Vagina (tissue), 2 donors: ENCODE measurements around the gene EDC3. TPM values are rescaled to one million over a fixed set of nuclear protein-coding genes. Genes with fewer than 3 reads are reported as not detected.

Experiments
- DNase-seq, 2 donors: peaks; one replicate each; pipeline ENCODE4 v3.0.0-alpha.2; 2017; ENCODE audit errors: extremely low spot score in 2 of 2
- H3K27ac ChIP-seq: fragments of 200-600 bp; sonication (generic); one replicate; pipeline ENCODE4 v1.5.1; 2019
- H3K27me3 ChIP-seq: fragments of 200-600 bp; sonication (generic); one replicate; pipeline ENCODE4 v1.5.1; 2019
- H3K36me3 ChIP-seq, 2 donors: fragments of 200-600 bp; sonication (generic); one replicate each; pipeline ENCODE4 v1.5.1; 2017 to 2019
- H3K4me1 ChIP-seq: fragments of 200-600 bp; sonication (generic); one replicate; pipeline ENCODE4 v1.5.1; 2019
- H3K4me3 ChIP-seq, 2 donors: fragments of 200-600 bp; sonication (generic); 1 replicate in 1 of 2; 2 replicates in 1 of 2; pipeline ENCODE4 v1.5.1; 2016 to 2019
- H3K9me3 ChIP-seq: fragments of 200-600 bp; sonication (generic); one replicate; pipeline ENCODE4 v1.5.1; 2019
- CTCF ChIP-seq, 3 experiments: fragments of 450-650 bp in 2 of 3; fragments of 200-600 bp in 1 of 3; sonication (generic) in 1 of 3; IDR thresholded peaks; one replicate each; pipeline ENCODE4 v1.5.1; 2017 to 2019; ENCODE audit warnings: antibody characterized with exemption in 3 of 3, mild to moderate bottlenecking in 2 of 3, moderate library complexity in 2 of 3
- POLR2A ChIP-seq, 2 donors: fragments of 450-650 bp; IDR thresholded peaks; one replicate each; pipeline ENCODE4 v1.6.1; 2017; ENCODE audit warnings: antibody characterized with exemption in 2 of 2, mild to moderate bottlenecking in 2 of 2, moderate library complexity in 2 of 2
- POLR2AphosphoS5 ChIP-seq, 2 donors: sonication (generic); formaldehyde crosslinking; IDR thresholded peaks; one replicate each; pipeline ENCODE4 v1.9.0; 2017; ENCODE audit warnings: antibody characterized with exemption in 2 of 2, mild to moderate bottlenecking in 2 of 2, low read depth in 1 of 2; ENCODE audit not compliant: insufficient read depth in 1 of 2
- intact Hi-C: fragments of 100-400 bp; cut with DNase I; formaldehyde crosslinking; loops from one replicate; pipeline ENCODE4 v1.15.1; 2023
- total RNA-seq: library from RNA; depleted of rRNA; stranded (reverse); fragments of >200 nt; gene quantifications from one replicate; pipeline ENCODE4 v1.2.3, GENCODE V29; 2016

The EDC3 gene
- total RNA-seq, 1 donor from 2014 or later, result 23.8 TPM

- Histone ChIP-seq H3K4me1 (no peaks in the 10 kb centered on the region), H3K36me3 (peaks cover 0 to 5% of the 10 kb centered on the region in 2 donors), H3K9me3 (no peaks in the 10 kb centered on the region), H3K4me3 (no peak overlapping the region), H3K27ac (no peak overlapping the region), H3K27me3 (no peaks in the 10 kb centered on the region)
- TF ChIP-seq POLR2AphosphoS5 (IDR thresholded peaks at IDR 0.05; ENCODE audit: insufficient read depth in 1 of 2, low read depth in 1 of 2) (no peak), POLR2A (IDR thresholded peaks at IDR 0.05) (no peak), CTCF (IDR thresholded peaks at IDR 0.05) (no peak)
- DNase-seq, result no peak
- intact Hi-C loops, result no loop called here
Measured at GRCh38 chr15:74682954-74683353, 12.9 kb downstream of the EDC3 start.

DNA sequence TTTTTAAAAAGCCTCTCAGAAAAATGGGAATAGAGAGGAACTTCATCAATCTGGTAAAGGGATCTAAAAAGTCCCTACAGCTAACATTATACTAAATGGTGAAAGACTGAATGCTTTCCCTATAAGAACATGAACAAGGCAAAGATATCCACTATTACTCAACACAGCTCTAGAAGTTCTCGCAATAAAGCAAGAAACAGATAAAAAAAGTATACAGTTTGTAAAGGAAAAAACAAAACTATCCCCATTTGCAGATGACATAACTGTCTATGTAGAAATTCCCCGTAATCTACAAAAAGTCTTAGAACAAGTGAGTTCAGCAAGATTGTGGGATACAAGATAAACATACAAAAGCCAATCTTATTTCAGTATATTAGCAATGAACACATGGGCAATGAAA lies 15.4 kb downstream of the EDC3 start:
- Histone ChIP-seq H3K4me3 (no peak overlapping the region), H3K9me3 (no peaks in the 10 kb centered on the region), H3K27ac (no peak overlapping the region), H3K36me3 (peaks cover 0 to 5% of the 10 kb centered on the region in 2 donors), H3K27me3 (no peaks in the 10 kb centered on the region), H3K4me1 (no peaks in the 10 kb centered on the region)
- intact Hi-C loops, result no loop called here
- TF ChIP-seq POLR2A (IDR thresholded peaks at IDR 0.05) (no peak), CTCF (IDR thresholded peaks at IDR 0.05) (no peak), POLR2AphosphoS5 (IDR thresholded peaks at IDR 0.05; ENCODE audit: insufficient read depth in 1 of 2, low read depth in 1 of 2) (no peak)
- no peak for DNase-seq

GRCh38 chr15:74676801-74677200 lies 19.0 kb downstream of the EDC3 start:
- Histone ChIP-seq H3K36me3 (peaks cover 0 to 24% of the 10 kb centered on the region in 2 donors), H3K4me3 (no peak overlapping the region), H3K9me3 (no peaks in the 10 kb centered on the region), H3K4me1 (no peaks in the 10 kb centered on the region), H3K27me3 (no peaks in the 10 kb centered on the region), H3K27ac (no peak overlapping the region)
- intact Hi-C loops, result no loop called here
- DNase-seq, result no peak
- no peak for TF ChIP-seq CTCF (IDR thresholded peaks at IDR 0.05)
- TF ChIP-seq POLR2A (IDR thresholded peaks at IDR 0.05), result no peak
- TF ChIP-seq POLR2AphosphoS5 (IDR thresholded peaks at IDR 0.05; ENCODE audit: insufficient read depth in 1 of 2, low read depth in 1 of 2), result no peak

DNA sequence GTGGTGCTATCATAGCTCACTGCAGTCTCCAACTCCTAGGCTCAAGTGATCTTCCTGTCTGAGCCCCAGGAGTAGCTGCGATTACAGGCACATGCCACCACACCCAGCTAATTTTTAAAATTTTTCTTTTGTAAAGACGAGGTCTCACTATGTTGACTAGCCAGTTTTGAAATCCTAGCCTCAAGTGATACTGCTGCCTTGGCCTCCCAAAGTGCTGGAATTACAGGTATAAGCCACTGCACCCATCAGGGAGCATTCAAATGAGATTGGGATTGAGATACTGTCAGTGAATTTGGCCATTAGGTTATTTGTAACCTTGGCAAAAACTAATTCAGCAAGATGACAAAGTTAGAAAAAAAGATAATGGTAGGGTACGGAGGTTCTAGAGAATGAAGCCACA lies 21.7 kb downstream of the EDC3 start:
- Histone ChIP-seq H3K4me1 (no peaks in the 10 kb centered on the region), H3K27me3 (no peaks in the 10 kb centered on the region), H3K27ac (no peak overlapping the region), H3K9me3 (no peaks in the 10 kb centered on the region), H3K4me3 (no peak overlapping the region), H3K36me3 (peaks cover 0 to 37% of the 10 kb centered on the region in 2 donors)
- intact Hi-C loops, result no loop called here
- TF ChIP-seq CTCF (IDR thresholded peaks at IDR 0.05), result no peak
- no peak for TF ChIP-seq POLR2A (IDR thresholded peaks at IDR 0.05)
- no peak for TF ChIP-seq POLR2AphosphoS5 (IDR thresholded peaks at IDR 0.05; ENCODE audit: insufficient read depth in 1 of 2, low read depth in 1 of 2)
- DNase-seq, result no peak

GRCh38 chr15:74669627-74670026 lies 26.2 kb downstream of the EDC3 start:
- no peak for DNase-seq
- TF ChIP-seq POLR2A (IDR thresholded peaks at IDR 0.05) (no peak), POLR2AphosphoS5 (IDR thresholded peaks at IDR 0.05; ENCODE audit: insufficient read depth in 1 of 2, low read depth in 1 of 2) (no peak), CTCF (IDR thresholded peaks at IDR 0.05) (no peak)
- intact Hi-C loops, result no loop called here
- peaks cover 0 to 35% of the 10 kb centered on the region in 2 donors for H3K36me3 ChIP-seq
- no peaks in the 10 kb centered on the region for H3K4me1 ChIP-seq
- no peak overlapping the region for H3K4me3 ChIP-seq
- no peak overlapping the region for H3K27ac ChIP-seq
- H3K9me3 ChIP-seq, result no peaks in the 10 kb centered on the region
- H3K27me3 ChIP-seq, result no peaks in the 10 kb centered on the region
